ENCODE measurements around the gene KRTAP13-3. TPM values are rescaled to one million over a fixed set of nuclear protein-coding genes. Genes with fewer than 3 reads are reported as not detected.

Gene KRTAP13-3
- not detected in 2 replicates for total RNA-seq

GRCh38 chr21:30425826-30426225 lies at the start of gene KRTAP13-3:
Gene KRTAP13-3, minus strand, starts transcription at chr21:30425926. Its CDS starts 14 bp downstream, at chr21:30425912.

GRCh38 chr21:30439975-30440374 lies 14.2 kb upstream of the KRTAP13-3 start, which contains the start of gene KRTAP15-1:
Gene KRTAP15-1, plus strand, starts transcription at chr21:30440275. Its CDS starts 53 bp downstream, at chr21:30440328.

GRCh38 chr21:30430170-30430655 lies 4.5 kb upstream of the KRTAP13-3 start, which contains the start of gene KRTAP13-4:
Gene KRTAP13-4, plus strand, starts transcription at chr21:30430220. Its CDS starts 56 bp downstream, at chr21:30430276.

GRCh38 chr21:30395731-30396130 lies 30.0 kb downstream of the KRTAP13-3 start, which contains the start of gene KRTAP13-1:
Gene KRTAP13-1, plus strand, starts transcription at chr21:30396031. Its CDS starts 56 bp downstream, at chr21:30396087.

Other genes with a start within 250 kb of the KRTAP13-3 start
- not detected in 2 replicates for gene CLDN8, start 209.8 kb downstream of the KRTAP13-3 start, total RNA-seq
- not detected in 2 replicates for gene KRTAP24-1, start 143.0 kb downstream of the KRTAP13-3 start, total RNA-seq
- not detected in 2 replicates for gene KRTAP25-1, start 136.4 kb downstream of the KRTAP13-3 start, total RNA-seq
- not detected in 2 replicates for gene KRTAP26-1, start 105.6 kb downstream of the KRTAP13-3 start, total RNA-seq
- not detected in 2 replicates for gene KRTAP27-1, start 88.2 kb downstream of the KRTAP13-3 start, total RNA-seq
- not detected in 2 replicates for gene KRTAP23-1, start 77.3 kb downstream of the KRTAP13-3 start, total RNA-seq
- gene KRTAP13-2, start 53.7 kb downstream of the KRTAP13-3 start, total RNA-seq = not detected in 2 replicates
- not detected in 2 replicates for gene KRTAP13-1, start 29.9 kb downstream of the KRTAP13-3 start, total RNA-seq
- gene KRTAP13-4, start 4.3 kb upstream of the KRTAP13-3 start, total RNA-seq = not detected in 2 replicates
- gene KRTAP15-1, start 14.3 kb upstream of the KRTAP13-3 start, total RNA-seq = not detected in 2 replicates
- not detected in 2 replicates for gene KRTAP19-1, start 54.4 kb upstream of the KRTAP13-3 start, total RNA-seq
- not detected in 2 replicates for gene KRTAP19-2, start 61.5 kb upstream of the KRTAP13-3 start, total RNA-seq
- not detected in 2 replicates for gene KRTAP19-3, start 66.1 kb upstream of the KRTAP13-3 start, total RNA-seq
- not detected in 2 replicates for gene KRTAP19-4, start 71.2 kb upstream of the KRTAP13-3 start, total RNA-seq
- not detected in 2 replicates for gene KRTAP19-5, start 76.2 kb upstream of the KRTAP13-3 start, total RNA-seq
- not detected in 2 replicates for gene KRTAP19-6, start 115.9 kb upstream of the KRTAP13-3 start, total RNA-seq
- gene KRTAP19-7, start 135.4 kb upstream of the KRTAP13-3 start, total RNA-seq = not detected in 2 replicates
- gene KRTAP22-2, start 164.5 kb upstream of the KRTAP13-3 start, total RNA-seq = not detected in 2 replicates
- gene KRTAP6-3, start 166.5 kb upstream of the KRTAP13-3 start, total RNA-seq = not detected in 2 replicates
- not detected in 2 replicates for gene KRTAP6-2, start 173.0 kb upstream of the KRTAP13-3 start, total RNA-seq
- not detected in 2 replicates for gene KRTAP22-1, start 175.2 kb upstream of the KRTAP13-3 start, total RNA-seq
- not detected in 2 replicates for gene KRTAP6-1, start 188.0 kb upstream of the KRTAP13-3 start, total RNA-seq
- not detected in 2 replicates for gene KRTAP20-1, start 190.5 kb upstream of the KRTAP13-3 start, total RNA-seq
- gene KRTAP20-4, start 194.7 kb upstream of the KRTAP13-3 start, total RNA-seq = not detected in 2 replicates
- gene KRTAP20-2, start 209.3 kb upstream of the KRTAP13-3 start, total RNA-seq = not detected in 2 replicates
- not detected in 2 replicates for gene KRTAP20-3, start 216.9 kb upstream of the KRTAP13-3 start, total RNA-seq